Activated gamma-delta T cell (primary cell): Measurements from ENCODE around the gene MFAP3.
"Not testable (repeated sequence)": the region's sequence is repeated elsewhere in the genome, so short reads cannot be mapped to it uniquely, and the experiment has no call there.

Experiments used
- DNase-seq: peaks from one replicate; lab custom pipeline; 2025; lab: John Stamatoyannopoulos, UW
- total RNA-seq, 2 donors: gene quantifications; one replicate each; lab custom pipeline; 2026; lab: John Stamatoyannopoulos, UW

MFAP3 gene
- 57.8 to 59.1 reads per million in 2 donors for total RNA-seq

- peak; percentile 79 for DNase-seq
Measured at GRCh38 chr5:154038707-154039457, at the start of gene MFAP3, which contains the start of gene FAM114A2. MFAP3 (plus strand) TSS chr5:154038967; CDS start chr5:154049723, 10,756 bp downstream. FAM114A2 (minus strand) TSS chr5:154038910; CDS start chr5:154034953, 3,957 bp downstream.

DNA sequence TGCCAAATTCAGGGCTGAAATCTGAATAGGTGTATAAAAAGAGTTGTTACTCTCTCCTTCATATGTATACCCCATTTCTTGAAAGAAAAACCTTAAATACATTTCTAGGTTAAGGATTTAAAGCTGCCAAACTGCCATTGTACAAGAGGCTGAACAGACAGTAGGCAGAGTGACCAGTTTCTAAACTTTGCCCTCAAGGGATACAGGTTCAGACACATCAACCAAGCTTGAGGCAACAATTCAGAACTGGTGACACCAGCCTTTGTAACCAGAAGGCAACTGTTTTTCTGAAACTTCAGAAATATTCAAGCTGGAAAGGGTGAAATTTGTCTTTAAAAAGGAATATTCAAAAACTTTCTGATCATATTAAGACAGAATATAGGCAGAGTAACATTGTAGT lies 47.6 kb upstream of the MFAP3 start:
- no peak for DNase-seq

GRCh38 chr5:153998010-153998409 lies 40.8 kb upstream of the MFAP3 start:
- DNase-seq, result no peak

GRCh38 chr5:153998768-153999167 lies 40.0 kb upstream of the MFAP3 start:
- DNase-seq, result no peak

GRCh38 chr5:153999995-154000394 lies 38.8 kb upstream of the MFAP3 start:
- DNase-seq, result no peak

DNA sequence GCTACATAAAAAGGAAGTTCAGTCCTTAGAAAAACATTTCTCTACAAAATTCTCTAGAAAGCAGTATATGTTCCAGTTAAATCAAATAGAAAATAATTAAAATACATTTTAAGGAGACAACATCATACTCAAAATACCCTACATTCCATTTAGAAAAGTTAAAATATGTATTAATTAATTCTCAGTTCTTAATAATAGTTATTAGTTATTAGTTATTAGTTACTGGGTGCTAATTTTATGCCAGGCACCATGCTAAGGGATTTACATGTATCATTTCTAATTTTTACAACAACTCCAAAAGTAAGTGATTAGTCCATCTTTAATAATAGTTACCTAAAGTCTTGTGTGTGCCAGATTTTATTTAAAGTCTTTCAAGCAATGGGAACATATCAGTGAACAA lies 38.1 kb upstream of the MFAP3 start:
- DNase-seq, result no peak

GRCh38 chr5:154002093-154002492 lies 36.7 kb upstream of the MFAP3 start:
- DNase-seq, result no peak

- DNase-seq, result no peak
Measured at GRCh38 chr5:154002511-154003020, 36.2 kb upstream of the MFAP3 start.

DNA sequence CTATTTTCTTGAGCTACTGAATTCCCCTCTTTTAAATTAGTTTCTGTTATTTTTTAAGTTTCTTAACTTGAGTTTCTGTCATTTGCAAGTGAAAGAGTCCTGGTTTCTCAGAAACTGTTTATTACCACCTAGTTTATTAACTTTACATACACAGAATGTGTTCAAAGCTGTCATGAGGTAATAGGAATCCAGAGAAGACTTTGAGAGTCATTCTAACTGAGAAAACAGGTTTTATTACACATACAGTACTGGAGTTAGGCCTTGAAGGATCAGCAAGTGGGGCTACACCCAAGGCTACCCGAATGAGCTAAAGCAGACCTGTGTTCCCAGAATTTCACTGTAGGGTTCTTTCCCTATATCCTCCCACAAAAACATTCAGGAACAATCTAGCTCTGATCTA lies 33.1 kb upstream of the MFAP3 start:
- no peak for DNase-seq

DNA sequence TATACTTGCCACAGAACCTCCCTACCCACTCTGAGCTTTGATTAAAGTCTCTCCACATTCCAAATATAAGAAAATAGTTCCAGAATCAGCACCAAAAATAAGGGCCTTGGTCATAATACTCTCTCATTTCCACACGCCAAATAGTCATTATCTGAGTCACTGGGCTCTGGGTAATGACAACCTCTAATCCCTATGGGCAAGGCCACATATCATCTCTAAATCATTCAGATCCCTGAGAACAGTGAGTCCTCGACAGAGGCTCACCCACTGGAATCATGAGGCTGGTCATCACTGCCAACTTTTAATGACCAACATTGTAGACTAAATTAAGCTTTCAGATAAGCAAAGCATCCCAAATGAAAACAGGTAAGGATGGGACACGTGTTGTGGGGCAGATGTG lies 28.1 kb upstream of the MFAP3 start:
- no peak for DNase-seq

GRCh38 chr5:154015071-154015693 lies 23.6 kb upstream of the MFAP3 start:
- no peak for DNase-seq

GRCh38 chr5:154018919-154019318 lies 19.8 kb upstream of the MFAP3 start:
- DNase-seq, result not testable (repeated sequence)

GRCh38 chr5:154025951-154026350 lies 12.8 kb upstream of the MFAP3 start:
- no peak for DNase-seq

DNA sequence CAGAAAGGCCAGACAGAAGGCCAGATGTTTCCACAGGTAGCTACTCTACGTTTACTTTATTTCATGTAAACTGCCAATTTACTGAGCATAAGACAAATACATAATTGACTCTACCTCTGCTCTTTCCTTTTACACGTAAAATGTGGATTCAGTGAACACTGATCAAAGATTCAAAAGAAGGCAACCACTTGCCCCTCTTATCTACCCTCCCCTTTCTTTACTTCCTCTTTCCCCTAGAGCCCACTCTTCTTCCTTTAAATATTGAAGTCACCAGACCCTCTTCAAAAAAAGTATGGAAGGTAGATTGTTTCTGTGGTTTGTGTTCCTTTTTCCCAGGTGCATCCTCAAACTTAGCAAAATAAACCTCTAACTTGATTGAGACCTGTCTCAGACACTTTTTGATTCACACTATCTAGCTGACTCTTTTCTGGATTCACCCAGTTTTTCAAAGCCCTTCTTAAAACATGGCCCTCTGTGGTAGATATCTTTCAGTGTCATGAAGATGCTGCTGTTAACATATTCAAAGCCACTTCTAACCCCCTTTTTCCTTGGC lies 6.8 kb upstream of the MFAP3 start:
- DNase-seq, result no peak

DNA sequence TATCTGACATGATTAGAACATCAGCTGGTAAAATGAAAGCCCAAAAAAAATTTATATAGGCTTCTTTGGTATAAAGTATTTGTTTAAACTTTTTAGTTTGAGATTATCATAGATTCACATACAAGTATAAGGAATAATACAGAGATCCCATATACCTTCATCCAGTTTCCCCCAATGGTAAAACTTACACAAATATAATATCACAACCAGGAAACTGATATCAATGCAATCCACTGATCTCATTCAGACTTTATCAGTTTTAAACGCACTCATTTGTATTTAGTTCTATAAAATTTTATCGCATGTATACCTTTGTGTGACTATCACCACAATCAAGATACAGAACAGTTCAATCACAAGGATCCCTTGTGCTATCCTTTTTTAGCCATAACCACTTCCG lies 3.8 kb upstream of the MFAP3 start:
- DNase-seq, result no peak

DNA sequence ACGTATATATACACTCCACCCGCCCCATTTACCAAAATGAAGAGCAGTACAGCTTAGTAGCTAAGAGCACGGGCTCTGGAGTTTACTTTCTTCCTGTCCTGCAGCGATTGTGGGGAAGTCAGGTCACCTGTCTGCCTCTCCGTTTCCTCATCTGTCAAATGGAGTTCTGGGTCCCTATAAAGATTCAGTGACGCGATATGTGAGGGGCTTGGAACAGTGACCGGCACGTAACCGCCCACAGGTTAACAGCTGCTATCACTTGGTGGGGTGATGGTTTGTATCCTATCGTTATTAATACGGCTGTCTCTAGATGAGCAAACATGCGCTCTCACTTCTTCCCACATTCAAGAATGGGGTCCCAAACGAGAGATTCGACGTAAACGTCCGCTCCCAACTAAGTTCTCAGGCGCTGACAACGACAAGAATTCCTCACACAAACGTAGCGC lies 483 bp upstream of the MFAP3 start:
- DNase-seq, result no peak

DNA sequence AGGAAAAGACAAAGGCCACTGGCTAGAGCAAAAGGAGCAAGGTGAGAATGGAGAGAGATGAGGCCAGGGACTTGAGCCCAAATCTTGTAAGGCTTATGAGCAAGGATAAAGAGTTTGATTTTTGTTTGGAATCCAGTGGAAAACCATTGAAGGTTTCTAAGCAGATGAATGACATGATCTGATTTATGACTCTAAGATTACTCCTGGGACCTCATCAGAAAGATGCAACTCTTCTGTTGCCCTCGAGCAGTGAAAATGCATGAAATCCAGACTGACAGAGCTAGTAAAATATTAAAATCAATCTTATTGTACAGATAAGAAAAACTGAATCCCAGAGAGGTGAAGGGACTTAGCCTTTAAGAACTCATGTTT lies 677 bp downstream of the MFAP3 start:
- no peak for DNase-seq

GRCh38 chr5:154042766-154043165 lies 4.0 kb downstream of the MFAP3 start:
- no peak for DNase-seq

- no peak for DNase-seq
Measured at GRCh38 chr5:154044099-154044498, 5.3 kb downstream of the MFAP3 start.

DNA sequence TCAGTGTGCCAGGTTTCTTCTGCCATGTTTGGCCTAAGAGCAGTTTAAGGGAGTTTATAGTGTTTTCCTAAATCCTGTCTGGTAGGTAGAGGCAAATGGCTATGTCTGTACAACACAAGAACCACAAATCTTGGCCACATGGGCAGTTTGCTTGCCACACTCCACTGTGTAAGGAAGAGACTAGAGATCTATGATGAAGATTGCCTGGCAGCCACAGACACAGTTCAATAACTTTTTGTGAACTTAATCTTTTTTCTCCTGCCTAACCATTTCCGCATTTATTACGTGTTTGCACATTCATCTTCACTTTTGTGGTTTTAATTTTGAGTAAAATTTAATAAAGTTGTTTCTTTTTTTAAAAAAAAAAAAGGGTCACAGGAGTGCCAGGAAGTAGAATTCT lies 5.8 kb downstream of the MFAP3 start:
- DNase-seq, result no peak

- no peak for DNase-seq
Measured at GRCh38 chr5:154046486-154046885, 7.7 kb downstream of the MFAP3 start.

- no peak for DNase-seq
Measured at GRCh38 chr5:154047324-154047723, 8.6 kb downstream of the MFAP3 start.

GRCh38 chr5:154049636-154050035 lies 10.9 kb downstream of the MFAP3 start:
- no peak for DNase-seq
